Measurements from ENCODE around the gene KLHL2.
"Not testable (repeated sequence)": the region's sequence is repeated elsewhere in the genome, so short reads cannot be mapped to it uniquely, and the experiment has no call there.

KLHL2 gene

GRCh38 chr4:165263466-165263865 is 56.1 kb downstream of the KLHL2 start:
- H3K27ac Mint-ChIP-seq; intact Hi-C loops (cut with micrococcal nuclease); H3K27me3 Mint-ChIP-seq; H3K4me1 Mint-ChIP-seq (ENCODE audit: low read depth); H3K4me3 Mint-ChIP-seq; H3K9me3 Mint-ChIP-seq: not testable (repeated sequence)
- H3K36me3 Mint-ChIP-seq (ENCODE audit: low read depth), result peaks cover 26% of the 10 kb centered on the region

- H3K4me3 Mint-ChIP-seq; H3K27ac Mint-ChIP-seq; intact Hi-C loops (cut with micrococcal nuclease); H3K9me3 Mint-ChIP-seq; H3K27me3 Mint-ChIP-seq: not testable (repeated sequence)
- H3K4me1 Mint-ChIP-seq (ENCODE audit: low read depth), result peaks cover 23% of the 10 kb centered on the region
- peaks cover 57% of the 10 kb centered on the region for H3K36me3 Mint-ChIP-seq (ENCODE audit: low read depth)
Observed at GRCh38 chr4:165269931-165270330, 62.6 kb downstream of the KLHL2 start.

GRCh38 chr4:165273443-165273842 is 66.1 kb downstream of the KLHL2 start:
- H3K9me3 Mint-ChIP-seq; H3K27me3 Mint-ChIP-seq; H3K4me3 Mint-ChIP-seq; intact Hi-C loops (cut with micrococcal nuclease): not testable (repeated sequence)
- peak overlapping the region; percentile 58 for H3K27ac Mint-ChIP-seq
- peaks cover 22% of the 10 kb centered on the region for H3K4me1 Mint-ChIP-seq (ENCODE audit: low read depth)
- H3K36me3 Mint-ChIP-seq (ENCODE audit: low read depth), result peaks cover 60% of the 10 kb centered on the region

- H3K4me1 Mint-ChIP-seq (ENCODE audit: low read depth), result peaks cover 15% of the 10 kb centered on the region
Observed at GRCh38 chr4:165275357-165275756, 68.0 kb downstream of the KLHL2 start.

GRCh38 chr4:165279531-165279930 is 72.2 kb downstream of the KLHL2 start:
- H3K4me1 Mint-ChIP-seq (ENCODE audit: low read depth); H3K27me3 Mint-ChIP-seq; H3K9me3 Mint-ChIP-seq; H3K27ac Mint-ChIP-seq; intact Hi-C loops (cut with micrococcal nuclease); H3K4me3 Mint-ChIP-seq: not testable (repeated sequence)
- peaks cover 54% of the 10 kb centered on the region for H3K36me3 Mint-ChIP-seq (ENCODE audit: low read depth)

More at GRCh38 chr4:165275357-165275756, 68.0 kb downstream of the KLHL2 start:
- H3K9me3 Mint-ChIP-seq; H3K4me3 Mint-ChIP-seq; H3K27me3 Mint-ChIP-seq; intact Hi-C loops (cut with micrococcal nuclease): not testable (repeated sequence)
- peak overlapping the region; percentile 64 for H3K27ac Mint-ChIP-seq
- H3K36me3 Mint-ChIP-seq (ENCODE audit: low read depth), result peaks cover 54% of the 10 kb centered on the region

GRCh38 chr4:165284697-165285096 is 77.3 kb downstream of the KLHL2 start:
- H3K9me3 Mint-ChIP-seq; H3K27me3 Mint-ChIP-seq; H3K4me3 Mint-ChIP-seq; H3K27ac Mint-ChIP-seq; intact Hi-C loops (cut with micrococcal nuclease): not testable (repeated sequence)
- Mint-ChIP-seq H3K36me3 (ENCODE audit: low read depth) (peaks cover 37% of the 10 kb centered on the region), H3K4me1 (ENCODE audit: low read depth) (peaks cover 32% of the 10 kb centered on the region)

- H3K4me3 Mint-ChIP-seq; intact Hi-C loops (cut with micrococcal nuclease); H3K9me3 Mint-ChIP-seq; H3K27me3 Mint-ChIP-seq; H3K27ac Mint-ChIP-seq: not testable (repeated sequence)
- peaks cover 44% of the 10 kb centered on the region for H3K4me1 Mint-ChIP-seq (ENCODE audit: low read depth)
- peaks cover 34% of the 10 kb centered on the region for H3K36me3 Mint-ChIP-seq (ENCODE audit: low read depth)
Observed at GRCh38 chr4:165286619-165287340, 79.4 kb downstream of the KLHL2 start.

- H3K4me3 Mint-ChIP-seq, result no peak overlapping the region
- H3K36me3 Mint-ChIP-seq (ENCODE audit: low read depth), result peaks cover 22% of the 10 kb centered on the region
Observed at GRCh38 chr4:165288226-165288625, 80.9 kb downstream of the KLHL2 start.

GRCh38 chr4:165288639-165289422 is 81.5 kb downstream of the KLHL2 start:
- Mint-ChIP-seq H3K27ac (no peak overlapping the region), H3K27me3 (no peaks in the 10 kb centered on the region), H3K36me3 (ENCODE audit: low read depth) (peaks cover 17% of the 10 kb centered on the region), H3K4me3 (no peak overlapping the region), H3K9me3 (peaks cover 9% of the 10 kb centered on the region), H3K4me1 (ENCODE audit: low read depth) (peaks cover 44% of the 10 kb centered on the region)
- intact Hi-C loops (cut with micrococcal nuclease), result no loop called here

More at GRCh38 chr4:165288226-165288625, 80.9 kb downstream of the KLHL2 start:
- Mint-ChIP-seq H3K9me3 (peaks cover 9% of the 10 kb centered on the region), H3K27ac (no peak overlapping the region), H3K4me1 (ENCODE audit: low read depth) (peaks cover 44% of the 10 kb centered on the region), H3K27me3 (no peaks in the 10 kb centered on the region)
- intact Hi-C loops (cut with micrococcal nuclease), result no loop called here

GRCh38 chr4:165289423-165289785 is 82.0 kb downstream of the KLHL2 start:
- H3K36me3 Mint-ChIP-seq (ENCODE audit: low read depth), result peaks cover 13% of the 10 kb centered on the region
- peaks cover 5% of the 10 kb centered on the region for H3K9me3 Mint-ChIP-seq
- H3K4me3 Mint-ChIP-seq, result no peak overlapping the region
- no peaks in the 10 kb centered on the region for H3K27me3 Mint-ChIP-seq
- intact Hi-C loops (cut with micrococcal nuclease), result no loop called here
- H3K27ac Mint-ChIP-seq, result no peak overlapping the region
- H3K4me1 Mint-ChIP-seq (ENCODE audit: low read depth), result peaks cover 45% of the 10 kb centered on the region

GRCh38 chr4:165293061-165293460 is 85.7 kb downstream of the KLHL2 start:
- H3K4me3 Mint-ChIP-seq, result no peak overlapping the region
- peaks cover 26% of the 10 kb centered on the region for H3K36me3 Mint-ChIP-seq (ENCODE audit: low read depth)
- no peaks in the 10 kb centered on the region for H3K27me3 Mint-ChIP-seq
- H3K4me1 Mint-ChIP-seq (ENCODE audit: low read depth), result peaks cover 40% of the 10 kb centered on the region
- intact Hi-C loops (cut with micrococcal nuclease), result no loop called here
- H3K27ac Mint-ChIP-seq, result no peak overlapping the region
- H3K9me3 Mint-ChIP-seq, result no peaks in the 10 kb centered on the region

- Mint-ChIP-seq H3K4me3 (no peak overlapping the region), H3K4me1 (ENCODE audit: low read depth) (peaks cover 32% of the 10 kb centered on the region), H3K27ac (peak overlapping the region; percentile 43), H3K36me3 (ENCODE audit: low read depth) (peaks cover 32% of the 10 kb centered on the region), H3K27me3 (no peaks in the 10 kb centered on the region), H3K9me3 (no peaks in the 10 kb centered on the region)
- intact Hi-C loops (cut with micrococcal nuclease), result no loop called here
Observed at GRCh38 chr4:165293927-165294649, 86.7 kb downstream of the KLHL2 start.

- Mint-ChIP-seq H3K4me1 (ENCODE audit: low read depth) (peaks cover 38% of the 10 kb centered on the region), H3K4me3 (peak overlapping the region; percentile 17), H3K9me3 (no peaks in the 10 kb centered on the region), H3K27me3 (no peaks in the 10 kb centered on the region), H3K36me3 (ENCODE audit: low read depth) (peaks cover 32% of the 10 kb centered on the region), H3K27ac (peak overlapping the region; percentile 43)
- intact Hi-C loops (cut with micrococcal nuclease), result no loop called here
Observed at GRCh38 chr4:165294907-165295306, 87.5 kb downstream of the KLHL2 start.

GRCh38 chr4:165297626-165298025 is 90.3 kb downstream of the KLHL2 start:
- Mint-ChIP-seq H3K4me3 (no peak overlapping the region), H3K36me3 (ENCODE audit: low read depth) (peaks cover 38% of the 10 kb centered on the region), H3K9me3 (no peaks in the 10 kb centered on the region), H3K27ac (no peak overlapping the region), H3K4me1 (ENCODE audit: low read depth) (peaks cover 39% of the 10 kb centered on the region), H3K27me3 (no peaks in the 10 kb centered on the region)
- intact Hi-C loops (cut with micrococcal nuclease), result no loop called here

Data from dendritic cell treated with granulocyte-macrophage colony-stimulating factor and Interleukin-4, amounts not matched to agents 40 ng/mL and 50 ng/mL, for 4 days (primary cell).